ENCODE data around the gene KMT2C.
A peak's percentile ranks its signal among the peaks of the same experiment; 100 is the strongest.
"Not testable (repeated sequence)": the region's sequence is repeated elsewhere in the genome, so short reads cannot be mapped to it uniquely, and the experiment has no call there.

Gene KMT2C

GRCh38 chr7:152406491-152406890 is 29.3 kb downstream of the KMT2C start:
- intact Hi-C loops (cut with DNase I): no loop called here
- DNase-seq: no peak

GRCh38 chr7:152406030-152406429 is 29.8 kb downstream of the KMT2C start:
- intact Hi-C loops (cut with DNase I): not testable (repeated sequence)
- DNase-seq: peak in 2 of 10 donors; percentile 81 to 83

- intact Hi-C loops (cut with DNase I): no loop called here
- no peak for DNase-seq
Measured at GRCh38 chr7:152403726-152404125, 32.1 kb downstream of the KMT2C start.

GRCh38 chr7:152402384-152403250 is 33.2 kb downstream of the KMT2C start:
- intact Hi-C loops (cut with DNase I): no loop called here
- DNase-seq: no peak

GRCh38 chr7:152399344-152399743 is 36.5 kb downstream of the KMT2C start:
- intact Hi-C loops (cut with DNase I): no loop called here
- no peak for DNase-seq

- no peak for DNase-seq
- intact Hi-C loops (cut with DNase I): no loop called here
Measured at GRCh38 chr7:152395112-152395511, 40.7 kb downstream of the KMT2C start.

- intact Hi-C loops (cut with DNase I): not testable (repeated sequence)
- peak in 1 of 10 donors; percentile 16 for DNase-seq
Measured at GRCh38 chr7:152394214-152394613, 41.6 kb downstream of the KMT2C start.

GRCh38 chr7:152392254-152392653 is 43.5 kb downstream of the KMT2C start:
- intact Hi-C loops (cut with DNase I): no loop called here

GRCh38 chr7:152386136-152386764 is 49.6 kb downstream of the KMT2C start:
- DNase-seq; intact Hi-C loops (cut with DNase I): not testable (repeated sequence)

More at GRCh38 chr7:152392254-152392653, 43.5 kb downstream of the KMT2C start:
- no peak for DNase-seq

GRCh38 chr7:152384235-152385200 is 51.3 kb downstream of the KMT2C start:
- intact Hi-C loops (cut with DNase I); DNase-seq: not testable (repeated sequence)

- intact Hi-C loops (cut with DNase I): no loop called here
Measured at GRCh38 chr7:152383341-152384234, 52.2 kb downstream of the KMT2C start.

GRCh38 chr7:152382244-152382643 is 53.6 kb downstream of the KMT2C start:
- intact Hi-C loops (cut with DNase I): no loop called here
- DNase-seq: no peak

More at GRCh38 chr7:152383341-152384234, 52.2 kb downstream of the KMT2C start:
- DNase-seq: peak in 1 of 10 donors; percentile 72

- not testable (repeated sequence) for DNase-seq
Measured at GRCh38 chr7:152380931-152381578, 54.7 kb downstream of the KMT2C start.

GRCh38 chr7:152378497-152378896 is 57.3 kb downstream of the KMT2C start:
- DNase-seq; intact Hi-C loops (cut with DNase I): not testable (repeated sequence)

More at GRCh38 chr7:152380931-152381578, 54.7 kb downstream of the KMT2C start:
- intact Hi-C loops (cut with DNase I): not testable (repeated sequence)

GRCh38 chr7:152376716-152377484 is 58.9 kb downstream of the KMT2C start:
- DNase-seq; intact Hi-C loops (cut with DNase I): not testable (repeated sequence)

- intact Hi-C loops (cut with DNase I): no loop called here
- no peak for DNase-seq
Measured at GRCh38 chr7:152370297-152370696, 65.5 kb downstream of the KMT2C start.

- no peak for DNase-seq
- intact Hi-C loops (cut with DNase I): no loop called here
Measured at GRCh38 chr7:152369518-152369917, 66.3 kb downstream of the KMT2C start.

GRCh38 chr7:152367170-152367569 is 68.6 kb downstream of the KMT2C start:
- peak in 1 of 10 donors; percentile 70 for DNase-seq
- intact Hi-C loops (cut with DNase I): no loop called here

Measured in posterior cingulate gyrus (tissue), 11 donors.